ENCODE measurements around the gene C10orf53. TPM values are rescaled to one million over a fixed set of nuclear protein-coding genes. Genes with fewer than 3 reads are reported as not detected.

C10orf53 gene
- total and polyA plus RNA-seq, 2 of the 4 experiments (the other 2 are of a cell fraction) = not detected

DNA sequence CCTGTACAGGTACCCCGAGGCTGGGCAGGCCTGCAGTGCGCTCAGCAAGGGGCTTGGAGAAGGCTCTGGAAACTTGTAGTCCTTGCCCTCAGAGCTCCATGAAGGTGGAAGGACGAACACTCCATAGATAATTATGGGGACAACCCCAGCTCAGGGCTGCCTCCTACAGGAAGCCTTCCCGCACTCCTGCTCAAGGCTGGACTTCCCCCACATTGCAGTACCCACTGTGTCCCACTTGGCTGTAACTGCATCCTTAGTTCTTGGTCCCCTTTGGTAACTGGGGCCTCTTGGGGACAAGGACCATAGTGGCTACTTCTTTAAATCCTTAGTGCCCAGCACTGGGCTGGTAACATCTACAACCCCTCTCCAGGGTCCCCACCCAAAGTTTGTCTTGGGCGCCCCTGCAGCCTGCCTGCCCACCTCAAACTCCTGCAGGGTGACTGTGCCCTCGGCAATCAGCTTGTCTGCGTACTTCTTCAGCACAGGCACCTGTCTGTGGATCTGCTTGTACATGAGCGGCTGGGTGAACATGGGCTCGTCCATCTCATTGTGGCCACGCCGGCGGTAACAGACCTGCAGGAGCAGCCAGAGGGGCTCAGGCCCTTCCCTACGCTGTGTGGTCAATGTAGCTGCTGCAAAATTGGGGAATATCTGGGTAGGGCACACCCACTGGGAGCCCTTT, 65.6 kb downstream of the C10orf53 start:
- H3K18ac ChIP-seq (ENCODE audit: low read depth, low read length) = no peak overlapping the region
- ATAC-seq (ENCODE audit: low read depth) = no peak
- H3K36me3 ChIP-seq (ENCODE audit: control insufficient read depth, insufficient read depth, low read length) = no peaks in the 10 kb centered on the region
- no peak overlapping the region for H3K9ac ChIP-seq (ENCODE audit: low read depth, low read length)
- no peak overlapping the region for H3K56ac ChIP-seq (ENCODE audit: extremely low read depth, insufficient read depth, low read length)
- no peaks in the 10 kb centered on the region for H3K79me1 ChIP-seq (ENCODE audit: low read depth in 1 of 2, low read length in 2 of 2)
- no peak overlapping the region for H2AK5ac ChIP-seq (ENCODE audit: low read depth, low read length)
- no peak overlapping the region for H3K14ac ChIP-seq (replicated peaks; ENCODE audit: low read depth, low read length)
- H4K91ac ChIP-seq (ENCODE audit: insufficient read depth, low read depth, low read length) = no peak overlapping the region
- intact Hi-C loops (cut with micrococcal nuclease) (no loop called here), dilution Hi-C loops (cut with HindIII; ENCODE audit: low sequenced_read_pairs, unreplicated experiment) (no loop called here), in situ Hi-C loops (cut with MboI; ENCODE audit: low sequenced_read_pairs) (no loop called here)
- H3K4me1 ChIP-seq (ENCODE audit: control insufficient read depth, insufficient read depth, low read length) = no peaks in the 10 kb centered on the region
- H4K5ac ChIP-seq (ENCODE audit: low read depth, low read length) = no peak overlapping the region
- WGBS, 2 experiments (ENCODE audit: extremely low coverage in 2 of 2, insufficient read length in 1 of 2) = 77% methylated on average over 4 of the region's 13 CpGs; no CpG with 5 or more reads in 1 of the 2 experiments
- H4K20me1 ChIP-seq (ENCODE audit: insufficient read depth, low read length) = no peaks in the 10 kb centered on the region
- H2BK120ac ChIP-seq (ENCODE audit: low read depth, low read length) = no peak overlapping the region
- no peaks in the 10 kb centered on the region; the same call in 1 of the 2 replicates for H3K9me1 ChIP-seq (ENCODE audit: insufficient read depth, low read length)
- H3K9me3 ChIP-seq (ENCODE audit: control insufficient read depth, insufficient read depth, low read length) = no peaks in the 10 kb centered on the region
- H3K4me2 ChIP-seq (ENCODE audit: low read depth, low read length) = no peak overlapping the region
- H2AFZ ChIP-seq (replicated peaks; ENCODE audit: low read length, poor library complexity) = no peak overlapping the region
- H3K23ac ChIP-seq (ENCODE audit: low read depth, low read length) = no peak overlapping the region
- no peak for DNase-seq
- no peak overlapping the region for H2BK5ac ChIP-seq (ENCODE audit: low read depth, low read length, poor library complexity, severe bottlenecking)
- H3K4me3 ChIP-seq (ENCODE audit: insufficient read depth, low read depth, low read length) = no peak overlapping the region
- H2AK9ac ChIP-seq (replicated peaks; ENCODE audit: low read depth, low read length, poor library complexity) = no peak overlapping the region
- H3K27me3 ChIP-seq (ENCODE audit: control insufficient read depth, insufficient read depth, low read length) = peaks cover 4% of the 10 kb centered on the region
- TF ChIP-seq MXI1 (IDR thresholded peaks at IDR 0.05; ENCODE audit: borderline replicate concordance, low read depth, low read length) (no peak), RAD21 (IDR thresholded peaks at IDR 0.05; ENCODE audit: low read length) (no peak), MAFK (IDR thresholded peaks at IDR 0.05; ENCODE audit: low read depth, low read length) (no peak), CTCF (conservative IDR thresholded peaks at IDR 0.05; ENCODE audit: low read depth, low read length) (no peak), BHLHE40 (IDR thresholded peaks at IDR 0.05; ENCODE audit: low read depth, low read length) (no peak), MAZ (IDR thresholded peaks at IDR 0.05; ENCODE audit: borderline replicate concordance, low read depth, low read length) (no peak), FOS (IDR thresholded peaks at IDR 0.05; ENCODE audit: low read depth, low read length) (no peak), CEBPB (IDR thresholded peaks at IDR 0.05; ENCODE audit: low read depth, low read length) (no peak), USF2 (IDR thresholded peaks at IDR 0.05; ENCODE audit: low read depth, low read length) (no peak), POLR2A (IDR thresholded peaks at IDR 0.05; ENCODE audit: low read depth, low read length) (no peak), ELK1 (IDR thresholded peaks at IDR 0.05; ENCODE audit: borderline replicate concordance, low read depth, low read length) (no peak), SMC3 (IDR thresholded peaks at IDR 0.05; ENCODE audit: low read depth, low read length) (no peak), RFX5 (IDR thresholded peaks at IDR 0.05; ENCODE audit: low read depth, low read length) (no peak), RCOR1 (IDR thresholded peaks at IDR 0.05; ENCODE audit: insufficient replicate concordance, low read length) (no peak), CHD1 (IDR thresholded peaks at IDR 0.05; ENCODE audit: low read depth, low read length) (no peak), NFE2L2 (IDR thresholded peaks at IDR 0.05; ENCODE audit: low read depth, low read length) (no peak)
- H2BK15ac ChIP-seq (ENCODE audit: low read depth, low read length) = no peak overlapping the region
- no peak overlapping the region for H3K4ac ChIP-seq (ENCODE audit: low read depth, low read length)
- H2BK20ac ChIP-seq (ENCODE audit: low read depth, low read length) = no peak overlapping the region
- H4K8ac ChIP-seq (ENCODE audit: low read depth in 2 of 2, low read length in 2 of 2) = no peak overlapping the region
- H3K27ac ChIP-seq (ENCODE audit: insufficient read depth, low read length) = no peak overlapping the region
- ChIA-PET POLR2A (ENCODE audit: unreplicated experiment) (no interaction called here), CTCF (no interaction called here)
- BruUV-seq (replicated peaks) = no TSS peak

Data from IMR-90 (cell line).